ENCODE measurements around the gene KIF12.

Gene KIF12

DNA sequence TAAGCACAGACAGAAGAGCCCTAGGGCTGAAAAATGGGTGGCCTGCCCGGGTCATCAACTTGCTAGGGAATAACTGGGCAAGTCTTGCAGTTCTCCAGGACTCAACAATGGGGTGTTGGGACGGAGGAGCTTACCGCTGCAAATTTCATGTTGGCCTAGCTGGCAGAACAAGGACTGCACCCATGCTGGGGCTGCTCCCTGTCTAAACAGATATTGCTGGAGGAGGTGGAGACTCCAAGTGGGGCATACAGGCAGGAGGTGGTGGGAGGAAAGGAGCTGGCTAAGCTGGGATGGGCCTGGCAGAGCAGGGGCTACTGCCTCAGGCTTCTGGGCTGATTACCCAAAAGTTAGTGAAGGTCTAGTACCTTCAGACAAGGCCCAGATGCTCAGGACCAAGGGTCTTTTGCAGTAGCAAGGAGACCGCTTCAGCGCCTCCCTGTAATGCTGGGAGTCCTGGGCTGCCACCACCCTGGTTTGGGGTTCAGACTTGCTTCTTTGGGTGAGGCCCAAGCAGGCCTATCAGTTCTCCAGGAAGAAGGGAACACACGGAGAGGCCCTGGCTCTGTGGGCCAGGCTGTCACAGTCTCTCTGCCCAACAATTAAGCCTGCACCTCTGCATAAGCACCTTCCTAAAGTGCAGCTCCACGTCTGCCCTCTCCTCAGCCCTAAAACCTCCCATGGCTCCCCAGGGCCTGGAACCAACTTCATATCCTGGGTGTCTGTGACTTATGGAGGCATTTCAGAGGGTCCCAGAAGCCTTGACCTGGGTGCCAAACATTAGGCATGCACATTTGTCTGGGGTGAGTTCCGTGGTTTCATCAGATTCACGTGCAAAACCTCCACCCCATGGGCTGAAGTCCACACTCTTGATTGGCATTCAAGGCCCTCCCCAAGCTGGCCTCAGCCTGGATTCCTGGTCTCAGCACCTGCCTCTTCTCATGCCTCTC, 24.2 kb upstream of the KIF12 start:
- TF ChIP-seq, protein P1, sequence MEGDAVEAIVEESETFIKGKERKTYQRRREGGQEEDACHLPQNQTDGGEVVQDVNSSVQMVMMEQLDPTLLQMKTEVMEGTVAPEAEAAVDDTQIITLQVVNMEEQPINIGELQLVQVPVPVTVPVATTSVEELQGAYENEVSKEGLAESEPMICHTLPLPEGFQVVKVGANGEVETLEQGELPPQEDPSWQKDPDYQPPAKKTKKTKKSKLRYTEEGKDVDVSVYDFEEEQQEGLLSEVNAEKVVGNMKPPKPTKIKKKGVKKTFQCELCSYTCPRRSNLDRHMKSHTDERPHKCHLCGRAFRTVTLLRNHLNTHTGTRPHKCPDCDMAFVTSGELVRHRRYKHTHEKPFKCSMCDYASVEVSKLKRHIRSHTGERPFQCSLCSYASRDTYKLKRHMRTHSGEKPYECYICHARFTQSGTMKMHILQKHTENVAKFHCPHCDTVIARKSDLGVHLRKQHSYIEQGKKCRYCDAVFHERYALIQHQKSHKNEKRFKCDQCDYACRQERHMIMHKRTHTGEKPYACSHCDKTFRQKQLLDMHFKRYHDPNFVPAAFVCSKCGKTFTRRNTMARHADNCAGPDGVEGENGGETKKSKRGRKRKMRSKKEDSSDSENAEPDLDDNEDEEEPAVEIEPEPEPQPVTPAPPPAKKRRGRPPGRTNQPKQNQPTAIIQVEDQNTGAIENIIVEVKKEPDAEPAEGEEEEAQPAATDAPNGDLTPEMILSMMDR (conservative IDR thresholded peaks at IDR 0.05; ENCODE audit: low read depth, low read length), result no peak
- no peak for DNase-seq (ENCODE audit: low read depth)
- H3K4me3 ChIP-seq (ENCODE audit: low read length), result no peak overlapping the region

DNA sequence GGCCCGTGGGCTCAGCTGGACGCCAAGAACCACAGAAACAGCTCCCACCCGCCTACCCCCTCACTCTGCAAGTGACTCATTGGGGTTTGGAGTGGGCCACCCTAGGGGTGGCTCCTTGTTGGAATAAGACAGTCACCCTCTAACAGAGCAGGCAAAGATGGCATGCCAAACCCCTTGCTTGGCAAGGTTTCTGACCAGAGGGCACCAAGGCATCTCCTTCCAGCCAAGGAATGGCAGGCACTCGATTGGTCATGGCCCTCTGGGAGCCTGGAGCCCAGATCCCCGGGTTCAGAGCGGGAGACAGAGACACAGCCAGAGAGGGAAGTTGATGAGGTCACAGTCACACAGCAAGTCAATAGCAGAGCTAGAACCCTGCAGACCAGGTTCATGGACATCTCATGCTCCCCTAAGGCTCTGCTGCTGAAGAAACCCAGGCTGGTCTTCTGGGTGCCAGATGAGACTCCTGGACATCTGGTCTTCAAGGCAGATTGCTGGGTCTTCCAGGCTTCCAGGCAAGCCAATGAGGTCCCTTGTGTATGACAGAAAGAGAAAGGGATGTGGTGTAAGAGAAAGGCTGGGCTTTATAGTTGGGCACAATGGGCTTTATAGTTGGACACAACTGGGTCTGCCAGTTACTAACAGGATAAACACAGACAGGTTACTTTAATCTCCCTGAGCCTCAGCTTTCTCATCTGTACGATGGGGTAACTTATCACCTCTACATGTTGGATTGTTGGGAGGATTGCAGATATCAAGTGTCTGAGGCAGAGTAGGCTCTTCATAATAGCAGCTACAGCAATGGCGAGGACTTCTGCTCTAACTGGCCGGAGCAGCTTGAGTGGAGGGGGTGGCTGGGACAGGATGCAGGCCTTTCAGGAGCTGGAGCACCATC, 23.3 kb upstream of the KIF12 start:
- no peak overlapping the region for H3K4me3 ChIP-seq (ENCODE audit: low read length)
- DNase-seq (ENCODE audit: low read depth), result no peak
- TF ChIP-seq, protein P1 (conservative IDR thresholded peaks at IDR 0.05; ENCODE audit: low read depth, low read length), result no peak

DNA sequence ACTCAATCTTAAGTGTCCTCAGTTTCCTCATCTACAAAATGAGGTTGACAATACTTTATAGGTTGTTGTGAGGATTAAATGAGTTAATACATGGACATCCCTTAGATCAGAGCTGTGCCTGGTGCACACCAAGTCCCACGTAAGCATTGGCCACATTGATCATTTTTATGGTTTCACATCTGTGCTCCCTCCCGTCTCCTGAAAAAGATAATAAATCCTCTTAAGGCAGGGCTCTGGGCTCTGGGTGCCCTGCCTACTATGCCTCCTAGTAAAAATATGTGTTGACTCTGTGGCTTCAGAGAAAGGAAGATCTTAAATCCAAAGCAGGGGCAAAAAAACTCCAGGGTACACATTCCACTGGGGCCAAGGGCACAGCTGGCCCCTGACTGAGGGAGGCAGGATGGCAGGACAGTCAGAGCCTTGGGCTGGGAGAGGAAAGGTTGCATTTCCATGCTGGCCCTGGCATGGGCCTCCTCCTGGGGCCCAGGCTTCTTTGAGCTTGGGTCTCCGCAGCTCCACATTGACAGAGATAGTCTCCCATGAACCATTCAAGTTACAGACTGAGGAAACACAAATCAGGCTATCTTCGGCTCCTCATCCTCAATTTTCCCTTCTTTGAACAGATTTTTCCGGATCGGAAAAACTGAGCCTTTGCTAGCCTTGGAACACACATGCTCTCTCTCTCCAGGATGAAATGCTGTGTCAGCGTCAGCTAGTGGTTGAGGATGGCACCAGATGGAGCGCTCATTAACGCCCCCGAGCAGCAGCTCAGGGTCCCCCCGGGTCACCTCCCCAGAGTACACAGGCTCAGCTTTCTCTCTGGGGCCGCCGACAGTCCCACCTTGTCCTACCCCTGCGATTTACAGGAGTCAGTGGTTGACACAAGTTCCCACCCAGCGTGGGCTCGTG, 22.4 kb upstream of the KIF12 start:
- TF ChIP-seq, protein P1 (conservative IDR thresholded peaks at IDR 0.05; ENCODE audit: low read depth, low read length), result no peak
- H3K4me3 ChIP-seq (ENCODE audit: low read length), result no peak overlapping the region
- no peak for DNase-seq (ENCODE audit: low read depth)

DNA sequence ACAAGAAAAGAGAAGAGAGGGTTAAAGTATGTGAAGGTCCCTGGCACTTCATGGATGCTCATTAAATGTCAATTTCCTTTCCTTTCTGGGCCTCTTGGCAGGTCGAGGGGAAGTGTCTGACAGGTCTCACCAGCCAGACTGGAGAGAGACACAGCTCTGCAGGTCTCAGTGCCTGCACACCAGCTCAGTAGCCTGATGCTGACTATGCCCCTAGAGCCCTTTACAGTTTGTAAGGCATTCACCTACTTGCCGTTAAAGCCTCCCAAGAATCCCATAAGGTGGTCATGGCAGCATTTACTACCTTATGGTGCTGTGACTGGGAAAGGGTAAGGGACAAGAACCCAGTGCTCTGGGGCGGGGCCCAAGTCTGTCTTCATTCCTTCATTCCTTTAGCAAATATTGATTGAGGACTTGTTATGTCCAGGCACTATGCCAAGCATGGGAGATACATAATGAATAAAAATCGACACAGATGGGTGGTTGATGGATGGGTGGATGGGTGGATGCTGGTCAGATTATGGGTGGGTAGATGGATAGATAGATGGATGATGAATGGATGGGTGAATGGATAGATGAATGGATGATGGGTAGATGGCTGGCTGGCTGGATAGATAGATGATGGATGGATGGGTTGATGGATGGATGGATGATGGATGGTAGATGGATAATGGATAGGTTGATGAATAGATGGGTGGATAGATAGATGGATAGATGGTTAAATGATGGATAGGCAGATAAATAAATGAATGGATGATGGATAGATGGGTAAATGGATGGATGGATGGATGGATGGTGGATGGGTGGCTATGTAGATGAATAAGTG, 21.3 kb upstream of the KIF12 start:
- TF ChIP-seq, protein P1 (conservative IDR thresholded peaks at IDR 0.05; ENCODE audit: low read depth, low read length), result no peak
- no peak for DNase-seq (ENCODE audit: low read depth)
- H3K4me3 ChIP-seq (ENCODE audit: low read length), result no peak overlapping the region

DNA sequence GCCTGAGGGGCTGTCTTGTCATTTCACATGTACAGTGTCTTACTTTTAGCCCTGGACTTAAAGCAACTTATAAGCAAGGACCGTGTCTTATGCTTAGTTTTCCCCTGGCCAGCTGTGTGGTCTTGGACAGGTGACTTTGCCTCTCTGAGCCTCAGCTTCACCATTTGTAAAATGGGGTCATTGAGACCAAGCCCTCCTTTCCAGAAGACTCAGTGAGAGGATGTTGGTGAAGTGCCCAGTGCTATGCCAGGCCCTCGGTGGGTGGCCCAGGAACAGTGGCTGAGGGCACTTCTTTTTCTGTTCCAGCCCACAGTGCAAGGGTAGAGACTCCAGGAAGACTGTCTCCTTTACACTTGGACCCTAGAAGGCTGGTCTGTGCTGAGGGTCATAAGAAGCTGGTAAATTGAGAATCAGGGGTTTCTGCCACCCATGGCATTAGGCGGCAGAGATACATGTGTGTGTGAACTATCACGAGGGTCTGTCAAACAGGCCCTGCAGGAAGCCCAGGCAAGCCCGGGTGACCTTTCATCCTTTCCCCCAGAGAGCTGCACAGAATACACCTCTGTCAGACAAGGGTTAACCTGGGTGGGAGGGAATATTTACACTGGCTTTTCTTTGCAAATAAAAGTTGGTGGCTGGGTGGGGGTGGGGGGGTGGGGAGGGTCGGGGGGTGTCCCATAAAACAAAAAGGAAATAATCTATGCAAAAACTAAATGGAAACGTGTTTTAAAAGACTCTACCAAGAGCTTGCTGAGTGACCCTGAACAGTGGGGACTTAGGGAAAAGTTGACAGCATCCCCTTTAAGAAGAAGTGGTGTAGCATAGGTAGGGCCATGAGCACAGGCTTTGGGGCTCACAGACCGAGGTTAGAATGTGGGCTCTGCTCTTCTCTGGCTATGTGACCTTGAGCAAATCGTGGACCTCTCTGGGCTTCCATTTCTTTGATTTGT, 20.4 kb upstream of the KIF12 start:
- no peak for DNase-seq (ENCODE audit: low read depth)
- TF ChIP-seq, protein P1 (conservative IDR thresholded peaks at IDR 0.05; ENCODE audit: low read depth, low read length), result no peak
- no peak overlapping the region for H3K4me3 ChIP-seq (ENCODE audit: low read length)
